HG02981 (cell line): ENCODE measurements around the gene H2AZ2.

Experiments used
- ATAC-seq: cut with Tn5 transposase; IDR thresholded peaks from one replicate; pipeline ENCODE4 v1.9.1; 2021; ENCODE audit warnings: mild to moderate bottlenecking, moderate library complexity; ENCODE audit not compliant: unreplicated experiment

The H2AZ2 gene

GRCh38 chr7:44847920-44848634 is at the start of gene H2AZ2:
H2AZ2 (minus strand) TSS chr7:44848087; CDS start chr7:44847971, 116 bp downstream.
- peak; percentile 83 for ATAC-seq

- no peak for ATAC-seq
Observed at GRCh38 chr7:44897309-44897708, 49.4 kb upstream of the H2AZ2 start.

GRCh38 chr7:44894888-44895580 is 47.1 kb upstream of the H2AZ2 start:
- no peak for ATAC-seq

GRCh38 chr7:44893710-44894234 is 45.9 kb upstream of the H2AZ2 start:
- no peak for ATAC-seq

- ATAC-seq, result no peak
Observed at GRCh38 chr7:44891791-44892190, 43.9 kb upstream of the H2AZ2 start.

GRCh38 chr7:44891372-44891771 is 43.5 kb upstream of the H2AZ2 start:
- no peak for ATAC-seq

GRCh38 chr7:44889086-44889781 is 41.3 kb upstream of the H2AZ2 start:
- no peak for ATAC-seq

GRCh38 chr7:44887293-44887692 is 39.4 kb upstream of the H2AZ2 start:
- no peak for ATAC-seq

GRCh38 chr7:44885394-44886317 is 37.8 kb upstream of the H2AZ2 start, which contains the start of gene PURB:
PURB (minus strand) TSS chr7:44885530; CDS start chr7:44885348, 182 bp downstream.
- ATAC-seq, result peak; percentile 84

- ATAC-seq, result no peak
Observed at GRCh38 chr7:44884621-44885393, 36.9 kb upstream of the H2AZ2 start.

GRCh38 chr7:44883961-44884620 is 36.2 kb upstream of the H2AZ2 start:
- ATAC-seq, result no peak

GRCh38 chr7:44882899-44883298 is 35.0 kb upstream of the H2AZ2 start:
- no peak for ATAC-seq

GRCh38 chr7:44881610-44882009 is 33.7 kb upstream of the H2AZ2 start:
- no peak for ATAC-seq

- no peak for ATAC-seq
Observed at GRCh38 chr7:44881066-44881600, 33.2 kb upstream of the H2AZ2 start.

- ATAC-seq, result no peak
Observed at GRCh38 chr7:44880317-44881018, 32.6 kb upstream of the H2AZ2 start.

GRCh38 chr7:44876393-44876792 is 28.5 kb upstream of the H2AZ2 start:
- ATAC-seq, result no peak

- ATAC-seq, result no peak
Observed at GRCh38 chr7:44875241-44875640, 27.4 kb upstream of the H2AZ2 start.

GRCh38 chr7:44872787-44873186 is 24.9 kb upstream of the H2AZ2 start:
- no peak for ATAC-seq
